Activated CD8-positive, alpha-beta T cell treated with anti-CD3 and anti-CD28 coated beads, Interleukin-2, amount 10 ng/mL, durations not matched to agents 7 days and 5 days (primary cell): Measurements from ENCODE around the gene GAS2L1. TPM values are rescaled to one million over a fixed set of nuclear protein-coding genes. Genes with fewer than 3 reads are reported as not detected.

Experiments
- ATAC-seq: fragments of 150-1000 bp; cut with Tn5 transposase; one replicate; pipeline ENCODE4 v1.10.0; 2021; ENCODE audit warnings: moderate library complexity
- CTCF ChIA-PET: fragments of 350-600 bp; sonication (Branson Sonifier 250); formaldehyde crosslinking; loops from one replicate; lab custom pipeline; 2021; ENCODE audit warnings: antibody characterized with exemption; lab: Charles Lee
- POLR2A ChIA-PET: fragments of 350-600 bp; sonication (Branson Sonifier 250); formaldehyde crosslinking; loops from one replicate; lab custom pipeline; 2021; ENCODE audit warnings: antibody characterized with exemption; lab: Charles Lee
- DNase-seq: peaks from one replicate; pipeline ENCODE4 v3.0.0-alpha.2; 2020
- H3K27ac Mint-ChIP-seq: one replicate; pipeline ENCODE4 v1.8.0; 2021; ENCODE audit warnings: mild to moderate bottlenecking, mixed read lengths
- H3K27me3 Mint-ChIP-seq: one replicate; pipeline ENCODE4 v1.8.0; 2021; ENCODE audit warnings: low read depth, mixed read lengths
- H3K36me3 Mint-ChIP-seq: one replicate; pipeline ENCODE4 v1.8.0; 2021; ENCODE audit warnings: low read depth, mixed read lengths
- H3K4me1 Mint-ChIP-seq: one replicate; pipeline ENCODE4 v1.8.0; 2021; ENCODE audit warnings: low read depth, mixed read lengths
- H3K4me3 Mint-ChIP-seq: one replicate; pipeline ENCODE4 v1.8.0; 2021; ENCODE audit warnings: mild to moderate bottlenecking, mixed read lengths
- H3K9me3 Mint-ChIP-seq: one replicate; pipeline ENCODE4 v1.8.0; 2022; ENCODE audit warnings: mixed read lengths; ENCODE audit not compliant: insufficient read depth
- total RNA-seq, 2 experiments: library from RNA; stranded (reverse); gene quantifications; one replicate each; pipeline ENCODE4 v1.2.3, GENCODE V29; 2021

The GAS2L1 gene
- total RNA-seq, 2 experiments from 2014 or later, result 10.9 to 11.4 TPM

DNA sequence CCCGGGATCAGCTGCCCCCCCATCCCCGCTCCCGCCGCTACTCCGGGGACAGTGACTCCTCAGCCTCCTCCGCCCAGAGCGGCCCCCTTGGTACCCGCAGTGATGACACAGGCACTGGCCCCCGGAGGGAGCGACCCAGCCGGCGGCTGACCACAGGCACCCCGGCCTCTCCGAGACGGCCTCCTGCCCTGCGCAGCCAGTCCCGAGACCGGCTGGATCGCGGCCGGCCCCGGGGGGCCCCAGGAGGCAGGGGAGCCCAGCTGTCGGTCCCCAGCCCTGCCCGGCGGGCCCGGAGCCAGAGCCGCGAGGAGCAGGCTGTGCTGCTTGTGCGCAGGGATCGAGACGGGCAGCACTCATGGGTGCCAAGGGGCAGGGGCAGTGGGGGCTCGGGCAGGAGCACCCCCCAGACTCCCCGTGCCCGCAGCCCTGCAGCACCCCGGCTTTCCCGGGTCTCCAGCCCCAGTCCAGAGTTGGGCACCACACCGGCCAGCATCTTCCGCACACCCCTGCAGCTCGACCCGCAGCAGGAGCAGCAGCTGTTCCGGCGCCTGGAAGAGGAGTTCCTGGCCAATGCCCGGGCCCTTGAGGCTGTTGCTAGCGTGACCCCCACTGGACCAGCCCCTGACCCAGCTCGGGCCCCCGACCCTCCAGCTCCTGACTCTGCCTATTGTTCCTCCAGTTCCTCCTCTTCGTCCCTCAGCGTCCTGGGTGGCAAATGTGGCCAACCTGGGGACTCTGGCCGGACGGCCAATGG is 5.2 kb downstream of the GAS2L1 start:
- POLR2A ChIA-PET, result no interaction called here
- H3K36me3 Mint-ChIP-seq, result peaks cover 6% of the 10 kb centered on the region
- CTCF ChIA-PET, result interaction anchor here (0.6 to 2.0 kb wide), 3 partner anchors 24 to 35 kb away, joined by 3 to 6 read pairs (median 3); no protein-coding TSS in a partner anchor
- H3K27ac Mint-ChIP-seq, result no peak overlapping the region
- H3K9me3 Mint-ChIP-seq, result no peaks in the 10 kb centered on the region
- ATAC-seq, result no peak
- no peak overlapping the region for H3K4me3 Mint-ChIP-seq
- DNase-seq, result no peak
- H3K4me1 Mint-ChIP-seq, result peaks cover 58% of the 10 kb centered on the region
- peaks cover 35% of the 10 kb centered on the region for H3K27me3 Mint-ChIP-seq

DNA sequence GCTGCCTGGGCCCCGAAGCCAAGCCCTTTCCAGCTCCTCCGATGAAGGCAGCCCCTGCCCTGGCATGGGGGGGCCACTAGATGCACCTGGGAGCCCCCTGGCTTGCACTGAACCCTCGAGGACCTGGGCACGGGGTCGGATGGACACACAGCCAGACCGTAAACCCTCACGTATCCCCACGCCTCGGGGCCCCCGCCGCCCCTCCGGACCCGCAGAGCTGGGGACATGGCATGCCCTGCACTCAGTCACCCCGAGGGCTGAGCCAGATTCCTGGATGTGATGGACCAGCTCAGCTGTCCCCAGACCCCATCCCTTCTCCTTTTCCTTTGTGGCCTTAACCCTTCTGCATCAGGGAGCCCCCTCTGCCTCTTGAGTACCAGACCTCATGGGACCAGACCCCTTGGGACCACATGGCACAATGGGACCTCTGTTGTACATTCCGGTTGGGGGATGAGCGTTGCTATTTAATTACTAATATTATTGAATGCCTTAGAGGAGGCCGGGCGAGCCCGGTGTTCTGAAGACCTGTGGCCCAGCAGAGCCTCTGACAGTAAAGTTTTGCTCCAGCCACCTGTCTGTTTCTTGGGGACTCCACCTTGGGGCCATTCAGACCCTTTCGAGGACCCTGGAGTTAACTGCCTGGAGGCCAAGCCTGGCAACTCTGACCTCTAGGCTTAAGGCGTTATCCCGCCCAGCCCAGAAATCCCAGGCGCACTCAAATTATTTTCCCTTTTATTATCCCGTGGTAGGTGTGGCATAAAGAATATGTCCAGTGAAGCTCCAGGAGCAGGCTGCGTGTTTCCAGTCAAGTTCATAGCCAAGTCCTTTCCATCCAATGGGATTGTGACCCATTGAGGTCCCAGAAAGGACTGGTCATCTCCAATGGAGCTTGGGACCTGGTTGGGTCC is 6.0 kb downstream of the GAS2L1 start:
- Mint-ChIP-seq H3K27me3 (peaks cover 38% of the 10 kb centered on the region), H3K4me1 (peaks cover 56% of the 10 kb centered on the region), H3K36me3 (peaks cover 6% of the 10 kb centered on the region), H3K27ac (no peak overlapping the region), H3K4me3 (no peak overlapping the region), H3K9me3 (no peaks in the 10 kb centered on the region)
- ChIA-PET POLR2A (interaction anchor here (0.6 to 2.2 kb wide), 2 partner anchors 12 to 44 kb away, joined by 4 to 6 read pairs; no protein-coding TSS in a partner anchor), CTCF (interaction anchor here (0.7 to 2.2 kb wide), 7 partner anchors 9 to 36 kb away, joined by 3 to 8 read pairs (median 3); no protein-coding TSS in a partner anchor)
- DNase-seq, result no peak
- no peak for ATAC-seq

DNA sequence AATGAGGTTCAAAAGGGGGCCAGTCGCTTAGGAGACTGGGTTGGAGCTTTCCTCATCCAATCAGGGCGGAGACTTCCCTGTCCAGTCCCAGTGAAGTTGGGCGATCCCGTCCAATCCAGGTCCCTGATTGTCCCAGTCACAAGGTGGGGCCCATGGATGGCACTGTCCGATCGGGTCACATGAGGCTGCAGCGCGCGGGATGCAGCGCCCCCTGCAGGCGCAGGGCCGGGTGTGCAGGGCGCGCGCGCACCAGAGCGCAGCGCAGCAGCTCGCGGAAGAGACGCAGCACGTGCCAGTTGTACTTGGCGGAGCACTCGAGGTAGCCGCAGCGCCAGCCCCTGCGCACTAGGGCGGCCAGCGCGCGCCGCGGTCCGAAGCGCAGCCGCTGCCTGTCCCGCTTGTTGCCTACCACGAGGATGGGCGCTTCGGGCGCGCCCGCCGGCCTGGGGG is 6.7 kb downstream of the GAS2L1 start:
- ATAC-seq, result no peak
- ChIA-PET CTCF (interaction anchor here (0.6 to 2.2 kb wide), 9 partner anchors 8 to 908 kb away, joined by 3 to 8 read pairs (median 3); no protein-coding TSS in a partner anchor), POLR2A (interaction anchor here (0.6 to 2.2 kb wide), 2 partner anchors 12 to 44 kb away, joined by 4 to 6 read pairs; no protein-coding TSS in a partner anchor)
- Mint-ChIP-seq H3K36me3 (peaks cover 6% of the 10 kb centered on the region), H3K4me3 (no peak overlapping the region), H3K9me3 (no peaks in the 10 kb centered on the region), H3K27me3 (peaks cover 38% of the 10 kb centered on the region), H3K27ac (no peak overlapping the region), H3K4me1 (peaks cover 49% of the 10 kb centered on the region)
- DNase-seq, result peak; percentile 41

DNA sequence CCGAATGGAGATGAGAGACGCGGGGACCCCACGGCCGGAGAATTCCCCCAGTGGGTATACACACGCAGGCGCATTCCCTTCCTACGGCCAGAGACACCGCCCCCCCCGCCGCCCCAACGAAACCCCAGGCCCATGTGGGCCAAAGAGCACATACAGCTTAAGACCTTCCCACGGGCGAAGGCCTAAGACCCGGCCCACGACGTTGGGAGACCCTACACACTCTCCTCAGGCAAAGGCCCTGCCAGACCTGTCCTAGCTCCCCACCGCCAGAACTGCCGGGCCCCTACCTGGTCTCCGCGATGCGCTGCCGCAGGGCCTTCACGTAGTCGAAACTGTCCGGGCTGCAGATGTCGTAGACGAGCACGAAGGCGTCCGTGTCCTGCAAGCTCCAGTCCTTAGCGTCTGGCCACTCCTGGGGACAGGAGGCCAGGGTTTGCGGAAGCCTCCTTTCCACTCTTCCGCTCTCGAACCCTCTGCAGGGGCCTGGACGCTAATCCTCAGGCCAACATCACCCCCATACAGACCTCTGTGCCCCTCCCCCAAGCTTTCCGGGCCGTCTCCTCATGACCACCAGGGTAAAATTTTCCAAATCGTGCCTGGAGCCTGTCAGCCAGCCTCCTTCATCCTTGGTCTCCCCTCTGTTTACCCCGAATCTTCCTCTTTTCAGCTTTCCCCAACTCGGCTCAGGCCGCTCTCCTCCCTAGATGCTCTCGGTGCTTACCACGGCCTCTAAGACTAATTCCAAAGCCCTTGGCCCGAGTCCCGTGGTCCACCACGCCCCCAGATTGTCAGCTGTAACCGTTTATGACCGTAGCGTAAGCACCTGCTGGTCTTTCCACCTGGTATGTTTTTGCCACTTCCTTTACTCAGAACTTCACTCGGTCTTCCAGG is 7.4 kb downstream of the GAS2L1 start:
- POLR2A ChIA-PET, result interaction anchor here (2.2 kb wide), 1 partner anchor 45 kb away, joined by 6 read pairs; no protein-coding TSS in a partner anchor
- peaks cover 6% of the 10 kb centered on the region for H3K36me3 Mint-ChIP-seq
- H3K4me3 Mint-ChIP-seq, result peak overlapping the region; percentile 59
- CTCF ChIA-PET, result interaction anchor here (0.6 to 2.2 kb wide), 7 partner anchors 8 to 908 kb away, joined by 3 to 8 read pairs (median 4); no protein-coding TSS in a partner anchor
- ATAC-seq, result peak; percentile 2
- H3K9me3 Mint-ChIP-seq, result no peaks in the 10 kb centered on the region
- no peak for DNase-seq
- peak overlapping the region; percentile 43 for H3K27ac Mint-ChIP-seq
- H3K27me3 Mint-ChIP-seq, result peaks cover 38% of the 10 kb centered on the region
- H3K4me1 Mint-ChIP-seq, result peaks cover 42% of the 10 kb centered on the region

DNA sequence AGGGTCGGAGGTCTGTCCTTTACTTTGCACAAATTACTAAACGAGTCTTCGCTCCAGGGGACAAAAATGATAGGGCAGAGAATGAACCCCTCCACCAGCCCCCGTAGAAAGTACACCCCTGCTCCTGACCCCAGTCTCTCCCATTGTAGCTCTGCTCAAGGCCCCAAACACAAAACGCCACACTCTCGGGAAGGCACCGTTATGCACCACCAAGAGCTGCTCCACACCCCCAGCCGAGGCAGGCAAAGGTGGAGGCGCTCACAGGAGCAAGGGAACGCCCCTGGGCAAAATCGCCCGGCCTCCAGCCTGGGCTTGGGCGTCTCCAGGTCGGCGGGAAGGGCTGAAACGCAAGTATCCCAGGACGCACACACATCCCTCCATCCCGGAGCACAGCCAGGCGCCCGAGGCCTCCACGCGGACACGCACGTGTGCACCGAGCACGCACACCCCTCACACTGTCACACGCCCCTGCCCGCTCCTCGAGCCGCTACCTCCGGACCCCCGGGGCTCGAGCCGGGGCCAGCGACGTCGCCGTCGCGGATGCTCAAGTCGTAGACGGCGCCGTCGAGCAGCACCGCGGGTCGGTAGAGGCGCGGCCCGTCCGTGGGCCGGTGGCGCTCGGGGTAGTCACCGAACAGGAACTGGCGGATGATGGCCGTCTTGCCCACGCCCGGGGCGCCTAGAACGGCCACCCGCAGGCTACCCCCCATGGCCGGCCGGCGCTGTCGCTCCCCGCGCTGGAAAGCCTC is 8.3 kb downstream of the GAS2L1 start:
- H3K36me3 Mint-ChIP-seq, result peaks cover 6% of the 10 kb centered on the region
- DNase-seq (no peak), ATAC-seq (no peak)
- H3K27ac Mint-ChIP-seq, result peak overlapping the region; percentile 43
- H3K4me3 Mint-ChIP-seq, result peak overlapping the region; percentile 59
- no peaks in the 10 kb centered on the region for H3K9me3 Mint-ChIP-seq
- H3K4me1 Mint-ChIP-seq, result peaks cover 34% of the 10 kb centered on the region
- peaks cover 38% of the 10 kb centered on the region for H3K27me3 Mint-ChIP-seq
- CTCF ChIA-PET, result no interaction called here
- POLR2A ChIA-PET, result interaction anchor here (2.2 kb wide), 1 partner anchor 46 kb away, joined by 6 read pairs; no protein-coding TSS in a partner anchor

DNA sequence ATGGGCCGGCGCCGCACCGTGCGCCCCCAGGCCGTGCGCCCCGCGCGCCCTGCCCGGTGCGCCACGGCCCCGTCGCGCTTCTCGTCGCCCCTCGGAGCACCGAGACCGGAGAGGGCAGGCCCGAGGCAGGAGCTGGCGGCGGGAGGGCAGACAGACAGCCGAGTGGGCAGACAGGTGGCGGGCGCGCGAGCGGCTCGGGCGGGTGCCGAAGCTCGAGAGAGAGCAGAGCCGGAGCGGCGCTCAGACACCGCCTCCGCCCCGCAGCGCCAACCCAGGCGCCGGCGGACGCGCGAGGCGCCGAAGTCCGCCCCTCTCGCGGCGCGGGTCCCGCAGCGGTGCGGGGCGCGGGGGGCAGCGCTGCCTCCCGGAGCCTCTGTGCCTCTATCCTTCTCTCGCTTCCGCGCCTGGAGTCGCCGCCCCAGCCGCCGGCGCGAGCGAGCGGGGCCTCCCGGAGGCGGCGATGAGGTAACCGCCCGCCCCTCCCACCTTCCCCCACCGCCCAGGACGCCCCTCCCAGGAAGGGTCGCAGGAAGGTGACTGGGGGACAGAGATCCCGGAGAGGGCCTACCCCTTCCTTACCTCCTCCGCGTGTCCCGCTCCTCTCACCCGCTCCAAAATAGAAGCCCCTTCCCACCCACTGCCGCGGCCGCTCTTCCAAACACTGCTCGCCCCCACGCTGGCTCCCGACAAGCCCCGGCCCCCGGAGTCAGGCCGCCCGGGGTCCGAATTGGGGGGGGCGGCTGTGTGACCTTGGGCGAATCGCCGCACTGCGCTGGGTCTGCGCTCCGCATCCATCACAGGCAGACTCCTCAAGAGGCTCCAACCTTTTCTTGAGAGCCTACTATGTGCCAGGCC is 9.1 kb downstream of the GAS2L1 start, which contains the start of gene RASL10A:
Gene RASL10A (minus strand): TSS at position 412 of the 855 bp plus-strand sequence. CDS start 451 bp downstream, outside the sequence.
- ChIA-PET POLR2A (interaction anchor here (0.6 kb wide), 1 partner anchor 89 kb away, joined by 3 read pairs; no protein-coding TSS in a partner anchor), CTCF (no interaction called here)
- DNase-seq, result no peak
- Mint-ChIP-seq H3K36me3 (peaks cover 6% of the 10 kb centered on the region), H3K27me3 (peaks cover 38% of the 10 kb centered on the region), H3K27ac (peak within 1 kb of the TSS; percentile 43), H3K9me3 (no peaks in the 10 kb centered on the region), H3K4me1 (peaks cover 31% of the 10 kb centered on the region), H3K4me3 (peak within 1 kb of the TSS; percentile 59)
- peak; percentile 8 for ATAC-seq

DNA sequence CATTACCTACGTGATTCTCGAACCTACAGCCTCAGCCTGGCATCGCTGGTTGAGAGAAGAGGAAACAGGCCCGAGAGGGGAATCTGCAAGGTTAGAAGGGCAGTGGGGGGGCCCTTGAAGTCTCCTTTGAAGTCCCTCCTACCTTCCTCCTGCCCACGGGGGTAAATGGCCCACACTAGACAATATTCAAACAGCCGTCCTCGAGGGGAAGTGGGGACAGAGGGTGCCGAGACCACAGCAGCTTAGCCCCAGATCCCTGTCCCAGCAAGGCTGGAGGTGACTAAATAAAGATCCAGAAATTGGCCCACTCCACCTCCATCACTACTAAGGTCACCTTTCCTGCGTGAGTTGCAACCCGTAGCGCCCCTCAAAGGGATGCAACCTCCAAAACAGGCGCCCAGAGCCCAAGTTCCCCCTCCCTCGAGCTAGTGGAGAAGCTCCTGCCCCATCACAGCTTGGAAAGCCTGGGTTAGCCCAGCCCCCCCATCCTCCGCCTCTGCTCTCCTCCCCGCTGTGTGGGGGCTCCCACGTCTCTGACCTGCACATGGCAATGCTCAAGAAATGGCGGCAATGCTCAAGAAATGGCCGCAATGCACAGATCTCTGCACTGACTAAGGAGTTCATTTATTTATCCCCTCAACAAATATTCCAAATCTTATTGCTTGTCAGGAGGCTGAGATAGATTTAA is 9.8 kb downstream of the GAS2L1 start:
- ChIA-PET POLR2A (interaction anchor here (0.6 kb wide), 1 partner anchor 88 kb away, joined by 3 read pairs; no protein-coding TSS in a partner anchor), CTCF (interaction anchor here (0.6 kb wide), 1 partner anchor 9 kb away, joined by 3 read pairs; no protein-coding TSS in a partner anchor)
- no peak for ATAC-seq
- H3K36me3 Mint-ChIP-seq, result peaks cover 6% of the 10 kb centered on the region
- no peak overlapping the region for H3K27ac Mint-ChIP-seq
- H3K27me3 Mint-ChIP-seq, result peaks cover 38% of the 10 kb centered on the region
- no peaks in the 10 kb centered on the region for H3K9me3 Mint-ChIP-seq
- H3K4me3 Mint-ChIP-seq, result peak overlapping the region; percentile 18
- no peak for DNase-seq
- peaks cover 25% of the 10 kb centered on the region for H3K4me1 Mint-ChIP-seq

DNA sequence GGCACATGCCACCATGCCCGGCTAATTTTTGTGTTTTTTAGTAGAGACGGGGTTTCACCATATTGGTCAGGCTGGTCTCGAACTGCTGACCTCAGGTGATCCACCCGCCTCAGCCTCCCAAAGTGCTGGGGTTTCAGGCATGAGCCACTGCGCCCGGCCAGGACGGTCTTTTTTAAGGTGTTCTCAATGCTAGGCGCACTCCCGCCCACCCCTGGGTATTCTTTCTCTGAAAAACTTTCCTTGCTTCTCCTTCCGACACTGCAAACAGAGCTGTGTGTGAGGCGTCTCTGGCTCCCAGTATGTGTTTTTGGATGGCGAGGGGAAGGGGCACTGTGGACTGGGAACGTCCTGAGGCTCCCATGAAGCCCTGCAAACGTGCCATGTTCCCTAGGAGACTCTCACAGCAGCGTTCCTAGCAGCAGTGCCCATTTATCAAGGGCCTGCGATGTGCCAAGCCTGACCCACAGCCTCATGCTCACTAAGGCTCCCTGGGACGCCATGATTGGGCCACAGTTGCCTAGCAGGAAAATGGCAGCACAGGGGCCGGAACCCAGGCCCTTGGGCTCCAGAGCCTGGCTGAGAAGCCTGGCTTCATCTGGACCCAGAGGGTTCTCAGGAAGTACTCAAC is 11.5 kb downstream of the GAS2L1 start:
- H3K36me3 Mint-ChIP-seq, result peaks cover 1% of the 10 kb centered on the region
- DNase-seq, result no peak
- H3K27me3 Mint-ChIP-seq, result peaks cover 33% of the 10 kb centered on the region
- ChIA-PET POLR2A (no interaction called here), CTCF (interaction anchor here (0.6 kb wide), 1 partner anchor 1968 kb away, joined by 3 read pairs; no protein-coding TSS in a partner anchor)
- no peak for ATAC-seq
- H3K9me3 Mint-ChIP-seq, result no peaks in the 10 kb centered on the region
- peaks cover 19% of the 10 kb centered on the region for H3K4me1 Mint-ChIP-seq
- no peak overlapping the region for H3K4me3 Mint-ChIP-seq
- H3K27ac Mint-ChIP-seq, result no peak overlapping the region

DNA sequence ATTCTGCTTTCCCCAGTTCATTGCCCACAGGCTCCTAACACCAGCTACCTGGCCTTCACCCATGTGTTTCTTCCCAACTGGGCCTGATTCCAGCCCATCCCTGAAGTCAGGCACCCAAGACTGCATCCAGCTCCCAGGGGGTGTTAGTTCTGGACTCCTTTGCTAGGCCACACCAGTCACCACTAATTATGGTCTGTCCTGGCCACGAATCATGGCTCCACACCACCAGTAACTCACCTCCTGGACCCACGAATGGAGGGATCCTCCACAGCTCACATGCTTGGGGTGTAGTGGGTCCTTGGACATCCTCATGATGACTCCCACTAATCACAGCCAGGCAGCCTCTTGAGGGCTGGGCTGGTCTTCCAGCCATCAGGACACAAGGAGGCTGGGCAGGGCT is 12.6 kb downstream of the GAS2L1 start:
- Mint-ChIP-seq H3K27ac (no peak overlapping the region), H3K9me3 (no peaks in the 10 kb centered on the region), H3K36me3 (no peaks in the 10 kb centered on the region), H3K4me1 (peaks cover 7% of the 10 kb centered on the region), H3K4me3 (no peak overlapping the region), H3K27me3 (peaks cover 21% of the 10 kb centered on the region)
- ATAC-seq, result no peak
- no peak for DNase-seq
- ChIA-PET CTCF (no interaction called here), POLR2A (no interaction called here)
